ENCODE results near the gene SDCCAG8. TPM values are rescaled to one million over a fixed set of nuclear protein-coding genes. Genes with fewer than 3 reads are reported as not detected.
A peak's percentile ranks its signal among the peaks of the same experiment; 100 is the strongest.
"Not testable (repeated sequence)": the region's sequence is repeated elsewhere in the genome, so short reads cannot be mapped to it uniquely, and the experiment has no call there.

The SDCCAG8 gene
- total RNA-seq (2014; rRNA removed) (99.3 and 194 TPM in 2 replicates), Bru-seq, nascent RNA (percentile 82 among the genes with signal in this experiment), BruChase-seq, experiment 1, labeled RNA remaining after a 6-hour chase (percentile 70 among the genes with signal in this experiment), BruChase-seq, experiment 2, labeled RNA remaining after a 2-hour chase (percentile 78 among the genes with signal in this experiment)
- long read RNA-seq, transcript SDCCAG8-211 (3 exons, 525 nt) = major isoform, 17 of 168 reads
- long read RNA-seq, partial matches to known transcripts = 16 of 168 reads
- long read RNA-seq, other reads (novel, unspliced or antisense) = 132 of 168 reads

DNA sequence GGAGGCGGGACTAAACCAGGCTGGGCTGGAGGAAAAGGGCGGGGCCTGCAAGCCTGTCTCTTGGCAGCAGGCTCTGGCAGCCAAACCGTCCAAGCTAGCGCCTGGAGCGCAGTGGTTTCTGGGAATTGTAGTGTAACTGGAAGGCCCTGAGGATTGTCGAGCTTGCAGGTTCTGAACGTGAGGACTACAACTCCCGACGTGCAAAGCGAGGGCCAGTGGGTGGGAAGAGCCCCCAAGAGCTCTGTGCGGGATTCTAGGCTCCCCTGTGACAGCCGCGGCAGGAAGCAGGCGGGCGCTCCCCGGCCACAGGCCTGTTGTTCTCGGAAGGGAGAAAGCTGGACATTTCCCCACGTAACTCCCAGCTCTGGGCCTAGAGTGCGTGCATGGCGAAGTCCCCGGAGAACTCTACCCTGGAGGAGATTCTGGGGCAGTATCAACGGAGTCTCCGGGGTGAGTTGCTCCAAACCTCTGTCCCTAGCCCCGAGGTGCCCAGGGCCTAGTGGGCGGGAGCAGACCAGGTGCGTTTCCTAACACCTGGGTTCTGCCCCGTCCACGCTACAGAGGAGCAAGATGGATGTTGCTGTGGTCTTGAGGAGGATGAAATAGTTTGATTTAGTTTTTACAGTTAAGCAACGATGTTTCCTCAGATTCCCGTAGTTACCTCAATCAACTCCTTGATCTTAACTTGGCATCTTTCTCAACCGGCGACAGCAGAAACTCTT lies at the start of gene SDCCAG8:
TSS of gene SDCCAG8 (plus strand) at position 251 of the 722 bp plus-strand sequence. CDS start at position 384, 133 bp downstream.
- H3K79me2 ChIP-seq (ENCODE audit: low read length) = peaks cover 75% of the 10 kb centered on the region
- H3K4me2 ChIP-seq (ENCODE audit: low read length) = peak within 1 kb of the TSS; percentile 97
- intact Hi-C loops (cut with micrococcal nuclease) = loop anchor here (1.0 to 2.0 kb wide), 3 partner anchors 12 to 69 kb away; no protein-coding TSS in a partner anchor
- H3K27ac ChIP-seq (ENCODE audit: low read length) = peak within 1 kb of the TSS; percentile 77
- H2AFZ ChIP-seq (ENCODE audit: low read length) = peak within 1 kb of the TSS; percentile 97
- no peaks in the 10 kb centered on the region for H3K9me2 ChIP-seq (replicated peaks; ENCODE audit: low read length)
- no peaks in the 10 kb centered on the region for H3K36me3 ChIP-seq (ENCODE audit: low read depth, low read length)
- TF ChIP-seq, protein P1, sequence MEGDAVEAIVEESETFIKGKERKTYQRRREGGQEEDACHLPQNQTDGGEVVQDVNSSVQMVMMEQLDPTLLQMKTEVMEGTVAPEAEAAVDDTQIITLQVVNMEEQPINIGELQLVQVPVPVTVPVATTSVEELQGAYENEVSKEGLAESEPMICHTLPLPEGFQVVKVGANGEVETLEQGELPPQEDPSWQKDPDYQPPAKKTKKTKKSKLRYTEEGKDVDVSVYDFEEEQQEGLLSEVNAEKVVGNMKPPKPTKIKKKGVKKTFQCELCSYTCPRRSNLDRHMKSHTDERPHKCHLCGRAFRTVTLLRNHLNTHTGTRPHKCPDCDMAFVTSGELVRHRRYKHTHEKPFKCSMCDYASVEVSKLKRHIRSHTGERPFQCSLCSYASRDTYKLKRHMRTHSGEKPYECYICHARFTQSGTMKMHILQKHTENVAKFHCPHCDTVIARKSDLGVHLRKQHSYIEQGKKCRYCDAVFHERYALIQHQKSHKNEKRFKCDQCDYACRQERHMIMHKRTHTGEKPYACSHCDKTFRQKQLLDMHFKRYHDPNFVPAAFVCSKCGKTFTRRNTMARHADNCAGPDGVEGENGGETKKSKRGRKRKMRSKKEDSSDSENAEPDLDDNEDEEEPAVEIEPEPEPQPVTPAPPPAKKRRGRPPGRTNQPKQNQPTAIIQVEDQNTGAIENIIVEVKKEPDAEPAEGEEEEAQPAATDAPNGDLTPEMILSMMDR (conservative IDR thresholded peaks at IDR 0.05; ENCODE audit: low read depth, low read length) = no peak
- TF ChIP-seq EZH2phosphoT487 (IDR thresholded peaks at IDR 0.05; ENCODE audit: borderline replicate concordance, low read length) = no peak
- no peak for TF ChIP-seq EZH2 (IDR thresholded peaks at IDR 0.05; ENCODE audit: low read length, unreplicated experiment)
- H3F3A ChIP-seq (ENCODE audit: low read length, unreplicated experiment) = no peaks in the 10 kb centered on the region
- BruUV-seq (replicated peaks) = TSS peak; percentile 61
- ATAC-seq (peak; percentile 75), DNase-seq (peak; percentile 100)
- H3K4me1 ChIP-seq (ENCODE audit: insufficient read depth, low read length) = peaks cover 32% of the 10 kb centered on the region
- peak within 1 kb of the TSS; percentile 83 for H3K9ac ChIP-seq (ENCODE audit: low read length)
- ChIA-PET POLR2A (ENCODE audit: unreplicated experiment) (interaction anchor here (0.6 to 0.9 kb wide), 5 partner anchors 9 to 37 kb away, joined by 3 to 30 read pairs (median 4); no protein-coding TSS in a partner anchor), CTCF (interaction anchor here (0.6 kb wide), 1 partner anchor 31 kb away, joined by 4 read pairs; no protein-coding TSS in a partner anchor)
- H4K20me1 ChIP-seq (ENCODE audit: low read length) = peaks cover 19% of the 10 kb centered on the region; the same call in 1 of the 2 replicates
- H3K9me3 ChIP-seq (ENCODE audit: low read length) = no peaks in the 10 kb centered on the region
- H3K27me3 ChIP-seq (ENCODE audit: low read length) = no peaks in the 10 kb centered on the region
- H3K4me3 ChIP-seq (ENCODE audit: low read length) = peak within 1 kb of the TSS; percentile 85

DNA sequence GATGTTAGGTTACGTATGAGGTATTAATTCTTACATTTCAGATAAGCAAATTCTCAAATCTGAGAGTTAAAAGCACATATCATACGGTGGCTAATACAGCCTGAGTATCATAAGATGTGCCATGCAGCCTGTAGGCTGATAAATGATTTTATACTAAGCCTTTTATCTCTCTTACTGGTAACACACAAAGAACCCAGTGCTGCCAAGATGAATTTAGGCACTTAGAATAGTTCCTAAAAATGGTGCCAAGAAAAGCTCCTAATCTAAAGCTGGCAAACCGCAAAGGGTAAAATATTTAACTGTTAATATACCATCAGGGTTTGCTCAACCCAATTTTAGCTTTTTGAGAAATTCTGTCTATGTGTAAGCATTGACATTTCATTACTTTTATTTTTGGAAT lies 43.9 kb upstream of the SDCCAG8 start:
- H3K4me3 ChIP-seq (ENCODE audit: low read length); H3K9ac ChIP-seq (ENCODE audit: low read length); CTCF ChIA-PET; H2AFZ ChIP-seq (ENCODE audit: low read length); H4K20me1 ChIP-seq (ENCODE audit: low read length); DNase-seq; H3K9me2 ChIP-seq (replicated peaks; ENCODE audit: low read length); POLR2A ChIA-PET (ENCODE audit: unreplicated experiment); H3K36me3 ChIP-seq (ENCODE audit: low read depth, low read length); H3K27ac ChIP-seq (ENCODE audit: low read length); H3K79me2 ChIP-seq (ENCODE audit: low read length); BruUV-seq (replicated peaks); intact Hi-C loops (cut with micrococcal nuclease); H3K4me1 ChIP-seq (ENCODE audit: insufficient read depth, low read length); H3K9me3 ChIP-seq (ENCODE audit: low read length); H3F3A ChIP-seq (ENCODE audit: low read length, unreplicated experiment); H3K4me2 ChIP-seq (ENCODE audit: low read length); H3K27me3 ChIP-seq (ENCODE audit: low read length); ATAC-seq: not testable (repeated sequence)

DNA sequence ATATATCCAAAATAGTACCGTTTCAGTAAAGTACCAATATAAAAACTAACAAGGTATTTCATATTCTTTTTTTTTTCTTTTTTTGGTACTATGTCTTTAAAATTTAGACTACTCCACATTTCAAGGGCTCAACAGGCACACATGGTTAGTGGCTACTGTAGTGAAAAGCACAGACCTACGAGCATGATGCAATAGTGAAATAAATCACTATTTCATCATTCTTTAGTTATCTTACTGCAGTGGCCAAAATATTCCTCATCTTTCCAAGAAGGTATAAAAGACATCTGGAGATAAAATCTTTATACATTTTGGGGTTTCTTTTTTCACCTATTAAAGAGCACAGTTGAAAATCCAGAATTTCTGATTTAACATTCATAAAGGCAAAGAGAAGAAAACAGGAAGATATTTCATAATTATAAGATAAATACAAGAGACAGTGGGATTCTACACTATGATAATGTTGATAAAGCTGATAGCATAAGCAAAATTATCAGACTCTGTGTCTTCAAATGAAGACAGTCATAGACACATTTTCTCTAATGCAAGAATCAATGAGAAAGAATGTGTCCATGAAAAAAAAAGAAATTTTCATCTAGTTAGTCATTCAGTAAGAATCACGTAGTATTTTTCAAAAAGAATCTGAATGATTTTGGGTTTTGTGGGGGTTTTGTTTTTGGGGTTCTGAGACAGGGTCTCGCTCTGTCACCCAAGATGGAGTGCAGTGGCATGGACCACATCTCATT lies 42.6 kb upstream of the SDCCAG8 start:
- TF ChIP-seq EZH2phosphoT487 (IDR thresholded peaks at IDR 0.05; ENCODE audit: borderline replicate concordance, low read length) (no peak), EZH2 (IDR thresholded peaks at IDR 0.05; ENCODE audit: low read length, unreplicated experiment) (no peak)
- TF ChIP-seq, protein P1 (conservative IDR thresholded peaks at IDR 0.05; ENCODE audit: low read depth, low read length) = no peak
- H2AFZ ChIP-seq (ENCODE audit: low read length) = no peak overlapping the region
- no peaks in the 10 kb centered on the region for H4K20me1 ChIP-seq (ENCODE audit: low read length)
- no peak overlapping the region for H3K4me3 ChIP-seq (ENCODE audit: low read length)
- no peak overlapping the region for H3K9ac ChIP-seq (ENCODE audit: low read length)
- ChIA-PET POLR2A (ENCODE audit: unreplicated experiment) (no interaction called here), CTCF (no interaction called here)
- H3K9me2 ChIP-seq (replicated peaks; ENCODE audit: low read length) = no peaks in the 10 kb centered on the region
- no peaks in the 10 kb centered on the region for H3K4me1 ChIP-seq (ENCODE audit: insufficient read depth, low read length)
- intact Hi-C loops (cut with micrococcal nuclease) = no loop called here
- peaks cover 3% of the 10 kb centered on the region; the same call in 1 of the 2 replicates for H3K79me2 ChIP-seq (ENCODE audit: low read length)
- H3K4me2 ChIP-seq (ENCODE audit: low read length) = no peak overlapping the region
- H3K9me3 ChIP-seq (ENCODE audit: low read length) = no peaks in the 10 kb centered on the region
- no peaks in the 10 kb centered on the region for H3K27me3 ChIP-seq (ENCODE audit: low read length)
- peaks cover 8% of the 10 kb centered on the region for H3K36me3 ChIP-seq (ENCODE audit: low read depth, low read length)
- H3K27ac ChIP-seq (ENCODE audit: low read length) = no peak overlapping the region
- H3F3A ChIP-seq (ENCODE audit: low read length, unreplicated experiment) = no peaks in the 10 kb centered on the region
- ATAC-seq = no peak
- BruUV-seq (replicated peaks) = no TSS peak
- DNase-seq = no peak

DNA sequence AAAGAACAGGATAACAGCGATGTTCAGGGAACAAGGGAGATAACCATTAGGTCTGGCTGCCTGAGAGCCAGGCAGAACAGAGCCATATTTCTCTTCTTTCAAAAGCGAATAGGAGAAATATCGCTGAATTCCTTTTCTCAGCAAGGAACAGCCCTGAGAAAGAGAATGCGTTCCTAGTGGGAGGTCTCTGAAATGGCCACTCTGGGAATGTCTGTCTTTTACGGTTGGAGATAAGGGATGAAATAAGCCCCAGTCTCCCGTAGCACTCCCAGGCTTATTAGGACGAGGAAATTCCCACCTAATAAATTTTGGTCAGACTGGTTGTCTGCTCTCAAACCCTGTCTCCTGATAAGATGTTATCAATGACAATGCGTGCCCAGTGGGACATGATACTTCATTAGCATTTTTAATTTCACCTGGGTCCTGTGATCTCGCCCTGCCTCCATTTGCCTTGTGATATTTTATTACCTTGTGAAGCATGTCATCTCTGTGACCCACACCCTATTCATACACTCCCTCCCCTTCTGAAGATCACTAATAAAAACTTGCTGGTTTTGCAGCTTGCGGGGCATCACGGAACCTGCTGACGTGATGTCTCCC lies 40.5 kb upstream of the SDCCAG8 start:
- H3K4me3 ChIP-seq (ENCODE audit: low read length); H3K9me2 ChIP-seq (replicated peaks; ENCODE audit: low read length); intact Hi-C loops (cut with micrococcal nuclease); H3K9me3 ChIP-seq (ENCODE audit: low read length); POLR2A ChIA-PET (ENCODE audit: unreplicated experiment); H3K4me1 ChIP-seq (ENCODE audit: insufficient read depth, low read length); H3K27ac ChIP-seq (ENCODE audit: low read length); H2AFZ ChIP-seq (ENCODE audit: low read length); H3K27me3 ChIP-seq (ENCODE audit: low read length); CTCF ChIA-PET; H3K79me2 ChIP-seq (ENCODE audit: low read length); DNase-seq; H3F3A ChIP-seq (ENCODE audit: low read length, unreplicated experiment); H4K20me1 ChIP-seq (ENCODE audit: low read length); H3K4me2 ChIP-seq (ENCODE audit: low read length); ATAC-seq; H3K9ac ChIP-seq (ENCODE audit: low read length); BruUV-seq (replicated peaks): not testable (repeated sequence)
- H3K36me3 ChIP-seq (ENCODE audit: low read depth, low read length) = peaks cover 24% of the 10 kb centered on the region
